NB4 (cell line): ENCODE measurements around the gene RSU1.

Experiments
- CTCF ChIP-seq: IDR thresholded peaks from one replicate; pipeline ENCODE4 v1.5.1; 2012; ENCODE audit warnings: low read depth, low read length
- POLR2A ChIP-seq: IDR thresholded peaks from 2 replicates; pipeline ENCODE4 v1.6.1; 2011; ENCODE audit warnings: mild to moderate bottlenecking; ENCODE audit not compliant: insufficient read length; ENCODE audit errors: extremely low read depth

GRCh38 chr10:16649757-16650156 lies 167.5 kb downstream of the RSU1 start:
- no peak for TF ChIP-seq CTCF
- no peak for TF ChIP-seq POLR2A
